B cell (primary cell): ENCODE results near the gene CCDC192. TPM values are rescaled to one million over a fixed set of nuclear protein-coding genes. Genes with fewer than 3 reads are reported as not detected.

Experiments
- ATAC-seq: fragments of 200-7000 bp; cut with Tn5 transposase; one replicate; pipeline ENCODE4 v1.10.0; 2021; ENCODE audit warnings: low read depth, mild to moderate bottlenecking, moderate number of reproducible peaks, moderate library complexity
- CTCF ChIA-PET: fragments of 350-600 bp; sonication (Branson Sonifier 250); formaldehyde crosslinking; loops from one replicate; lab custom pipeline; 2021; ENCODE audit warnings: antibody characterized with exemption, inconsistent platforms; lab: Charles Lee
- POLR2A ChIA-PET: fragments of 350-600 bp; sonication (Branson Sonifier 250); formaldehyde crosslinking; loops from one replicate; lab custom pipeline; 2021; ENCODE audit warnings: antibody characterized with exemption; lab: Charles Lee
- DNase-seq: peaks from one replicate; pipeline ENCODE4 v3.0.0; 2013
- H2AFZ ChIP-seq: 2 replicates; pipeline ENCODE4 v1.6.1; 2012; ENCODE audit warnings: mild to moderate bottlenecking, low read depth, low read length; ENCODE audit not compliant: insufficient read depth, poor library complexity, severe bottlenecking
- H3K27ac ChIP-seq, 2 donors: 1 replicate in 1 of 2; 2 replicates in 1 of 2; pipeline ENCODE4 v1.5.1; 2012 to 2013; ENCODE audit warnings: low read length in 2 of 2, mild to moderate bottlenecking in 2 of 2, moderate library complexity in 1 of 2
- H3K27me3 ChIP-seq, 4 experiments: fragments of 200-600 bp in 1 of 4; sonication (generic) in 1 of 4; replicated peaks in 1 of 4; 1 replicate in 2 of 4; 2 replicates in 2 of 4; pipeline versions ENCODE4 v1.6.1 to v1.7.0; 2013 to 2016; ENCODE audit warnings: low read length in 3 of 4, mild to moderate bottlenecking in 2 of 4, mixed read lengths in 1 of 4, moderate library complexity in 1 of 4; ENCODE audit not compliant: insufficient read depth in 4 of 4, control insufficient read depth in 3 of 4; ENCODE audit errors: control extremely low read depth in 1 of 4
- H3K36me3 ChIP-seq, 2 experiments: replicated peaks in 1 of 2; 1 replicate in 1 of 2; 2 replicates in 1 of 2; pipeline versions ENCODE4 v1.6.1 to v1.7.1; 2013; ENCODE audit warnings: low read length in 1 of 2; ENCODE audit not compliant: insufficient read depth in 2 of 2, control insufficient read depth in 1 of 2; ENCODE audit errors: control extremely low read depth in 1 of 2, extremely low read depth in 1 of 2
- H3K4me1 ChIP-seq, 2 donors: fragments of 200-600 bp in 1 of 2; sonication (generic) in 1 of 2; 1 replicate in 1 of 2; 2 replicates in 1 of 2; pipeline versions ENCODE4 v1.5.1 to v1.6.1; 2013 to 2017; ENCODE audit warnings: low read length in 2 of 2; ENCODE audit not compliant: control insufficient read depth in 2 of 2, insufficient read depth in 2 of 2
- H3K4me2 ChIP-seq: replicated peaks from 2 replicates; pipeline ENCODE3; 2012; ENCODE audit warnings: mild to moderate bottlenecking, low read depth, low read length; ENCODE audit not compliant: poor library complexity, severe bottlenecking
- H3K4me3 ChIP-seq, 5 experiments: fragments of 200-600 bp in 1 of 5; sonication (generic) in 1 of 5; 1 replicate in 3 of 5; 2 replicates in 2 of 5; pipeline versions ENCODE4 v1.5.1 to v1.7.0; 2011 to 2016; ENCODE audit warnings: low read length in 4 of 5, mild to moderate bottlenecking in 4 of 5, low read depth in 2 of 5, control low read depth in 1 of 5, moderate library complexity in 1 of 5; ENCODE audit not compliant: insufficient read depth in 1 of 5; ENCODE audit errors: control extremely low read depth in 1 of 5, extremely low read depth in 1 of 5
- H3K79me2 ChIP-seq: fragments of 200-600 bp; sonication (generic); one replicate; pipeline ENCODE4 v1.6.0; 2016; ENCODE audit warnings: low read length; ENCODE audit not compliant: control insufficient read depth, insufficient read depth
- H3K9ac ChIP-seq: fragments of 200-600 bp; sonication (generic); 2 replicates; pipeline ENCODE4 v1.6.1; 2017; ENCODE audit warnings: mild to moderate bottlenecking, low read length, moderate library complexity
- H3K9me3 ChIP-seq, 3 donors: one replicate each; pipeline versions ENCODE4 v1.6.1 to v1.7.1; 2013; ENCODE audit warnings: low read length in 2 of 3; ENCODE audit not compliant: control insufficient read depth in 2 of 3, insufficient read depth in 1 of 3; ENCODE audit errors: control extremely low read depth in 1 of 3
- H4K20me1 ChIP-seq: 2 replicates; pipeline ENCODE4 v1.6.0; 2012; ENCODE audit warnings: mild to moderate bottlenecking, low read length; ENCODE audit not compliant: insufficient read depth, control insufficient read depth, poor library complexity, severe bottlenecking
- H3K27ac Mint-ChIP-seq: one replicate; pipeline ENCODE4 v1.8.0; 2021; ENCODE audit warnings: mixed read lengths
- H3K27me3 Mint-ChIP-seq: one replicate; pipeline ENCODE4 v1.8.0; 2021; ENCODE audit warnings: mixed read lengths
- H3K4me1 Mint-ChIP-seq: one replicate; pipeline ENCODE4 v1.8.0; 2021; ENCODE audit warnings: mixed read lengths
- H3K4me3 Mint-ChIP-seq: one replicate; pipeline ENCODE4 v1.8.0; 2021; ENCODE audit warnings: mixed read lengths
- H3K9me3 Mint-ChIP-seq: one replicate; pipeline ENCODE4 v1.8.0; 2022; ENCODE audit warnings: mixed read lengths; ENCODE audit not compliant: insufficient read depth
- CTCF ChIP-seq: fragments of 200-600 bp; IDR thresholded peaks from one replicate; pipeline ENCODE4 v1.8.0; 2022; ENCODE audit warnings: antibody characterized with exemption, mild to moderate bottlenecking
- EZH2 ChIP-seq: IDR thresholded peaks from 2 replicates; pipeline ENCODE4 v1.6.1; 2012; ENCODE audit warnings: borderline replicate concordance, low read depth, mild to moderate bottlenecking, moderate library complexity, low read length; ENCODE audit not compliant: insufficient read depth, poor library complexity, severe bottlenecking
- WGBS: methylation state at CpG from one replicate; pipeline ENCODE4 v1.1.5; 2013; ENCODE audit warnings: missing lambda C conversion rate; ENCODE audit not compliant: insufficient coverage; 5-methylcytosine and 5-hydroxymethylcytosine counted together
- intact Hi-C: fragments of 100-400 bp; cut with micrococcal nuclease; formaldehyde crosslinking; loops from one replicate; pipeline ENCODE4 v1.10.0; 2022
- polyA plus RNA-seq: library from polyadenylated mRNA; depleted of rRNA; stranded (reverse); fragments of >200 nt; gene quantifications from 2 replicates; pipeline ENCODE4 v1.2.3, GENCODE V29; 2012
- total RNA-seq, 2 donors: library from RNA; stranded (reverse); fragments of 120-200 nt in 1 of 2; gene quantifications; 1 replicate in 1 of 2; 2 replicates in 1 of 2; pipeline versions ENCODE4 v1.2.3 to v1.2.4, GENCODE V29; 2013 to 2022

CCDC192 gene
- total and polyA plus RNA-seq, 2 donors (not counting 1 experiment from before 2014, with no cell fraction given), result not detected

DNA sequence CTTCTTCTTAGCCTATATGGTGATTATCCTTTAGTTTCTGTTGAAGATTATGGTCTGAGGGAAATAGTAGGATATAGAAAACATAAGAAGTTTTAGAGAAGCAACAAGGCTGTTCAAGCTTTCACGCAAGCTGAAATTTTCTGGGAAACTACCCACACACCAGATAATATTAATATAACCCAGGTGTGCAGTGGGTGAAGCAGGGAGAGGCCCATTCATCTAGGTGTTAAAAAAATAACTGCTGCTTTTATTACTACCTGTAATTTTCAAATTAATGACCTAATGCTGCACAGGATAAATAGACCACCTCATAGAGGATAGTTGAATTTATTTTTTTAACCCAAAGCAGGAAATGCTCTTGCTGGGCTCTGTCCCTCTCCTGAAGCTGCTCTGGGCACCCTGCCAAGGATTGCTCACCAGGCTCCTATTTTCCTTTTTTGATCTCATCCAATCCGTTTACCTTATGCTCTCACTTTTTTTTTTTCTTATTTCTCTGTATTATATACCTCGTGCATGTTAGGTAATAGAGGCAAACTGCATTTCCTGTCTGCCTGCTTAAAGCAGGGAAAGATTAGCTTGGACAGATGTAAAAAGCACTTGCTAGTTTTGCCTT, 256.1 kb downstream of the CCDC192 start:
- ATAC-seq, result no peak
- H3K4me1 Mint-ChIP-seq, result peaks cover 23% of the 10 kb centered on the region
- no CpG with 5 or more reads among the region's 3 CpGs for WGBS
- H3K4me2 ChIP-seq, result no peak overlapping the region
- ChIA-PET CTCF (no interaction called here), POLR2A (no interaction called here)
- H3K36me3 ChIP-seq, result no peaks in the 10 kb centered on the region
- no peak overlapping the region for H3K27ac ChIP-seq
- no peak overlapping the region for H2AFZ ChIP-seq
- no peak overlapping the region for H3K9ac ChIP-seq
- no peaks in the 10 kb centered on the region for H3K27me3 Mint-ChIP-seq
- TF ChIP-seq CTCF, result no peak
- TF ChIP-seq EZH2, result no peak
- H3K27me3 ChIP-seq, result no peaks in the 10 kb centered on the region
- H3K4me3 Mint-ChIP-seq, result no peak overlapping the region
- peaks cover 3% of the 10 kb centered on the region for H3K9me3 Mint-ChIP-seq
- intact Hi-C loops, result no loop called here
- H3K4me1 ChIP-seq, result peaks cover 5 to 10% of the 10 kb centered on the region in 2 donors
- H3K9me3 ChIP-seq, result no peaks in the 10 kb centered on the region
- no peak overlapping the region for H3K4me3 ChIP-seq
- no peak overlapping the region for H3K27ac Mint-ChIP-seq
- H3K79me2 ChIP-seq, result no peaks in the 10 kb centered on the region
- no peak for DNase-seq
- no peaks in the 10 kb centered on the region for H4K20me1 ChIP-seq

GRCh38 chr5:127960270-127960691, 257.1 kb downstream of the CCDC192 start:
- Histone ChIP-seq H3K27ac (no peak overlapping the region), H3K36me3 (no peaks in the 10 kb centered on the region), H3K9me3 (no peaks in the 10 kb centered on the region), H3K9ac (no peak overlapping the region), H3K4me3 (no peak overlapping the region), H3K27me3 (no peaks in the 10 kb centered on the region), H3K4me2 (no peak overlapping the region), H3K4me1 (peaks cover 5 to 10% of the 10 kb centered on the region in 2 donors), H4K20me1 (no peaks in the 10 kb centered on the region), H2AFZ (no peak overlapping the region), H3K79me2 (no peaks in the 10 kb centered on the region)
- H3K27me3 Mint-ChIP-seq, result no peaks in the 10 kb centered on the region
- no peak overlapping the region for H3K27ac Mint-ChIP-seq
- intact Hi-C loops, result no loop called here
- POLR2A ChIA-PET, result no interaction called here
- TF ChIP-seq EZH2 (no peak), CTCF (no peak)
- ATAC-seq (no peak), DNase-seq (no peak)
- H3K4me1 Mint-ChIP-seq, result peaks cover 23% of the 10 kb centered on the region
- CTCF ChIA-PET, result no interaction called here
- H3K4me3 Mint-ChIP-seq, result no peak overlapping the region
- peaks cover 3% of the 10 kb centered on the region for H3K9me3 Mint-ChIP-seq
- 100% methylated on average over 1 of the region's 1 CpG for WGBS
